Skeletal muscle cell (primary cell): Measurements from ENCODE around the gene USH1C.

Experiments
- DNase-seq: peaks from one replicate; pipeline ENCODE4 v3.0.0-alpha.2; 2010; ENCODE audit warnings: low read depth
- H3K4me3 ChIP-seq: 2 replicates; pipeline ENCODE4 v1.5.1; 2011; ENCODE audit warnings: low read depth, mild to moderate bottlenecking, control low read depth, low read length, moderate library complexity

USH1C gene

DNA sequence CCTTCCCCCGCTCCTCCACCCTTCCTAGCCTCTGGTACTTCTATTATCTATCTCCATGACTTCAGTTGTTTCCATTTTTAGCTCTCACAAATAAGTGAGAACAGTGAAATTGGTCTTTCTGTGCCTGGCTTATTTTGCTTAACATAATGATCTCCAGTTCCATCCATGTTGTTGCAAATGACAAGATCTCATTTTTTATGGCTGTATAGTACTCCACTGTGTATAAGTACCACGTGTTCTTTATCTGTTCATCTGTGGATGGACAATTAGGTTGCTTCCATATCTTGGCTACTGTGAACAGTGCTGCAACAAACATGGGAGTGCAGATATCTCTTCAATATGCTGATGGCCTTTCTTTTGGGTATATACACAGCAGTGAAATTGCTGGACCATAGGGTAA, 60.7 kb downstream of the USH1C start:
- H3K4me3 ChIP-seq: no peak overlapping the region
- no peak for DNase-seq

DNA sequence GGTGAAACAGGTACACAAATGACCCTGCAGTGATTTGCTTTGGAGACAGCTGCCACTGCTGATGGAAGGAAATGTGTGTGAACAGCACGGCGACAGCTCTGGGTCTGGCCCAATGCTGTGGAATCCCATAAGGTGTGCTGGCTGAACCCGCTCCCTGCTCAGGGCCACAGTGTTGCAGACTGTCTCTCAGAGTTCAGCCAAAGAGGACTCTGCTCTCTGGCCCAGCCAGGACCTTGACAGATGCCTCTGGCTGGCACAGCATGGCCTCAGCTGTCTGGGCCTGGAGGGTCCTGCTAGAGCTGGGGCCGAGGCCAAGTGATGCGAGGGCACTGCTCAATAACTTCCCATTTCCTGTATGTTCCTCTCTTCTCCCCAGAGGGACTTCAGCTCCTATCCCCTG, 62.3 kb downstream of the USH1C start:
- no peak overlapping the region for H3K4me3 ChIP-seq
- no peak for DNase-seq

DNA sequence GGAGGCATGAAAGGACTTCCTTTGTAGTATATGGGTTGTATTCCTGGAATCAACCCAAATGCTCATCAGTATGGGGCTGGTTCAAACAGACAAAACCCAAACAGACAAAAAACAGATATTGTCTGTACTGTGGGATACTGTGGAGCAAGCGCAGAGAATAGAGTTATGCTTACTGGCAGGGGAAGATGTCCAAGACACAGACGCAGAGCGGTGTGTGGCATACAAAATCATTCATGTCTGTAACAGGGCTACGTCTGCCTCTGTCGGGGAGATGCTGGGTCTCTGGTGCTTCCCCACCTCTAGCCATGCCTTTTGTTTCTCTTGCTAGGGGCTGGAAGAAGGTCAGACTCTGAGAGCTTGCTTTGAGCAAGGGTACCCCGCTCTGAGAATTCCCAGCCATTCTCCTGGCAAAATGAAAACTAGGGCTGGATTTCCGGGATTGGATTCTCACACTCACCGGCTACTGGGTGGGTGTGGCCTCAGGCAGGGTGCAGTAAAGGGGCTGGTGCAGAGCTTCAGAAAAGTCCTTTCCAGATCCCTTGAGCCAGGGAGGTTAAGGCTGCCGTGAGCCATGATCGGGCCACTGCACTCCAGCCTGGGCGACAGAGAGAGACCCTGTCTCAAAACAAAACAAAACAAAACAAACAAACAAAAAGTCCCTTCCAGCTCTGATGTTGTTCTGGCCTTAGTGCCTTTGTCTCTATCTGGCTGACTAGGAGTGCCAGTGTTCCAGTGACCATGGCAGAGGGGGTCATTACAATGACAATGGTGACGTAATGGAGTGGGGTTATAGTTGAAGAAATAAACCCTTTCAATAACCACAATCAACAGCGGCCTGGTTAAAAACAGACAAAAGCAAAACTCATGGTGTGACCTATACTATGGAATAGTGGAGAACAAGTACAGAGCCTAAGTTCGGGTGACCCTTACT, 64.7 kb downstream of the USH1C start:
- no peak for DNase-seq
- H3K4me3 ChIP-seq: no peak overlapping the region

DNA sequence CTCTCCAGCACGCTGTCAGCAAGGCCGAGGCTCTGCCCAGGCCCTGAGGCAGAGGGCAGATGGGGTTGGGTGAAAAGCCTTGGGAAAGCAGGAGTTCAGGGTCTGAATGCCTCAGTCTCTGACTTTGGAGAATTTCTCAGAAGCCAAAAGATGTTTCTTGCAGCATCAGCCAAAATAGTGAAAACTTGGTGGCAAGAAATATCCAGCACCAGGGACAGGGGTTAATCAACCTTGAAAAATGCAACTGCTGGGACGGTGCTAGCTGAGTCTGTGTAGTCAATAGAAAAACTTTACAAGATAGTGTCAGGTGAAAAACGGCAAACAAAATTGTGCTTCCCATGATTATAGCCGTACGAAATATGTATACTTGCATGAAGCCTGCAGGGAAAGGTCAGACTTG, 66.1 kb downstream of the USH1C start:
- no peak for DNase-seq
- H3K4me3 ChIP-seq: no peak overlapping the region

DNA sequence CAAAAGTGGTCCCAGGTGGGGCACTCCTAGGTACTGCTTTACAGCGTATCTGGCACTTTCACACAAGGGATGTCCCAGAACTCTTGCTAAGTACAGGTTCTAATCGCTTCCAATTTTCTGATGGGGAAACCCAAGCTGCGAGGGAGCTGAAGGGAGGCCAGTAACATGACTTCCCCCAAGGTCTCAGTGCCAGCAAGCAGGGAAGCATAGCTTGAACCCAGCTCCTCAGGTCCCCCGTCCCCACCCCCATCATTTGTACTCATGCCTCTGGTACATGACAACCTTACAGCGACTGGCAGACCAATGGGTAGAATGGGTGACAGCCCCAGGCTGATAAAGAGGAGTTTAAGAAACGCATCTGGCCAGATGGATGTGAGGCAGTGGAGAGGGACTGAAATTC, 66.9 kb downstream of the USH1C start:
- DNase-seq: no peak
- H3K4me3 ChIP-seq: no peak overlapping the region

DNA sequence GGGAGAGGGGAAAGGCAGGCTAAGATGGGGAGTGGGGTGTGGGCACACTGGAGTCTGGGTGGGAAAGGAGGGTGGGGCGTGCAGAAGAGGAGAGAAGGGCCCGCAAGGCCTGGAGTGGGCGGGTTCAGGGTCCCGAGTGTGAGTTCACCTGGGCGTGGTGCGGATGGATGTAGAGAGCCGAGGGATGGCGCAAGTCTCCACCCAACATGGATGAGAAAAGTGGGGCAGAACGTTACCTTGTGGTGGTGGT, 67.2 kb downstream of the USH1C start:
- H3K4me3 ChIP-seq: no peak overlapping the region
- DNase-seq: no peak

DNA sequence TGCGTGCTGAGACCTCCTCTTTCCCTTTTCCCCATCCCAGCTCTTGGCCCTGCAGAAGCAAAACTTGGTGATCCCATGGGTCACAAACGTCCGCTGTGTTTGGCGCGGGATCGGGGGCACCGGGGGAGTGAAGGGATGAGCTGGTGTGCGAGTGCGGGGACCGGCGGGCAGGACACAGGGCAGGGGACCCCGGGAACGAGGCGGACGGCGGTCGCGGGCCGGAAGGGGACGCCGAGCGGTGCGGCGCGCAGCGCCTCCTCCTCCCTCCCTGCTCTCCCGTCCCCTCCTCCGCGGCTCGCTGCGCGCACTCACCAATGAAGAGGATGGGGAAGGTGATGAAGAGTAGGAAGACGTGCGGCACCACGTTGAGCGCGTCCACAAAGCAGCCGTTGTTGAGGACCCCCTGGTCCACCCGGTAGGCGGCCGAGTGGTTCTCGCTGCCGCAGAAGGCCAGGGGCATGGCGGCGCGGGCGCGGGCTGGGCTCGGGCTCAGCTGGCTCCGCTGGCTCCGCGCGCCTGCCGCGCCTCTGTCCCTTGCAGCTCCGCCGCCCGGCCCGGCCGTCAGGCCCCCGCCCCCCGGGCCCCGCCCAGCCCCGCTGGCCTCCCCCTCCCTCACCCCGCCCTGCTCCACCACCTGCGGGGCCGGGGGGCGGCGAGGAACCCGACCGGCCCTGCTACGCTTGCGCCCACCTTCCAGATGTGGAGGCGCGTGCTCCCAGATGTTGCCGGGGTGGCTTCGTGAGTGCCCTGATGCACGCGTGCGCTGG, 67.7 kb downstream of the USH1C start, which contains the start of gene ABCC8:
ABCC8 (minus strand) TSS at position 529 of the 767 bp plus-strand sequence; CDS start at position 460, 69 bp downstream.
- H3K4me3 ChIP-seq: no peak within 1 kb of the TSS
- DNase-seq: no peak

DNA sequence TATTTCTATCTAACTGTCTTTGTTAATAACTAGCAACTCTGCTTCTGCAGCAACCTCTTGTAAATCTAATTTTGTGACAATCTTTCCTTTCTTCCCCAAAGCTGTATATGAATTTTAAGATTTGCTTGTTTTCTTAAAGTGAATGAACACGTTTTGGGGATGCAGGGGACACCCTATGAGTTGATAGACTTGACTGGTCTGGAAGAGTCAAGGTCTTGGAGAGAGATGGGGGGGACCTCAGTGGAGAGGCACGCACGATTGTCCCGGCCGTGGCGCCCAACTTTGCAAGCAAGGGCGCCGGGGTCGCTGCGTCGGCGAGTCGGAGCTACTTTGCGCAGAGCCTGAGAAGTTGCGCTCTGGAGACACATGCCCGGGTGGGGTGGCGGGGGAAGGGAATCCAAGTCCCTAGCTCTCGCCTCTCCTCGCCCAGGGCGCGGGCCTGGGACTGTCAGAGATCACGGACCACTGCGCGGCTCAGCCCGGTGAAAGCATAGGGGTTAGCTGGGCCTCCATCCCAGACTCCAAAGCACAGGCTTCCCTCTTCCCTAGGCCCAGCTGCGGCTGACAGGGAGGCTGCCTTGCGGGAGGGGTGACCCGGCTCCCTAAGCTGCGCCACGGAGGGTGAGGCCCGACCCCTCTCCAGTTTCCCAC, 68.4 kb downstream of the USH1C start:
- DNase-seq: no peak
- H3K4me3 ChIP-seq: no peak overlapping the region

DNA sequence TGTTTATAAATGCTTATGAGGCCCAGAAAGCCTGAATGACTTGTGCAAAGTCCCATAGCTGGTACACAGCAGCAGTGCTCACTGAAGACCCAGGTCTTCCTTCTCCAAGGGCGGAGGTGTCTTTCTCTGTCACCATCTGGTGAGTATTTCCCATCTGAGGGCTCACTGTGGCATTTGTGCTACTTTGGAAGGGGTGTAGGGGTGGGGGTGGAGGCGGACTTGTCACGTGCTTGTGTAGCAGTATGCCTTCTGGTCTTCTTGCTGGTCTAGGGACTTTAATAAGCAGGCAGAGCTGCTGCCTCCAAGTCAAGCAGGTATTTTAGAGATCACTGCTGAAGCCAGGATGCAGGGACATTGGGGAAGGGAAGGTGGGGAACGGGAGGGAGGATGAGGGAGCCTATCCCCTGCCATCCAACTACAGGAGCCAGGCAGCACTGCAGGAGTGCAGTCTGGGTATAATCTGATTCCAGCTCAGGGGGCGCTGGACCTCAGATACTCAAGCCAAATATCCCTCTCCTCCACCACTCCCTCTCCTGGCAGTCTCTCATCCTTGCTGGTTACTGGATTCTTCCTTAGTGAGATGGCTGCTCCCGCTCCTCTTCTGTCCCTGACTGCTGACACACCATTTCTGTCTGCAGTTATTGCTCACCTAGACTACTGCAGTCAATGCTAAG, 71.0 kb downstream of the USH1C start:
- no peak for DNase-seq
- H3K4me3 ChIP-seq: no peak overlapping the region

DNA sequence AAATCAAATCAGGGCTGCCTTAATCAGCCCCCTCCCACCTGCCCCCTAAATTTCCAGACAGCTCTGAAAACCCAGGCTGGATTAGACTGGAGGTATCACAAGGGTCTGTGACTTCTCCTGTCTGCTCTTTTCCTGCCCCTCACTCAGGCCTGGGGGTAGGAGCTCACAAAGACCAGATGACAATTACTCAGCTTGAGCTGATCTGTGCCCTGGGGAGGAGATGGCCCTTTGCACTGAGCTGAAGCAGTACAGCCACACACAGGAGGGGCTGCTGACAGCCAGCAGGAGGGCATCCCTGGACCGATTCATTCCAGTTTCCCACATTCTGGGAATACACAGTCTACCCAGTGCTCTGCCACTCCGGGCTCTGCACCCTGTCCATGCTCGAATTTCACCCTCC, 71.7 kb downstream of the USH1C start:
- H3K4me3 ChIP-seq: no peak overlapping the region

DNA sequence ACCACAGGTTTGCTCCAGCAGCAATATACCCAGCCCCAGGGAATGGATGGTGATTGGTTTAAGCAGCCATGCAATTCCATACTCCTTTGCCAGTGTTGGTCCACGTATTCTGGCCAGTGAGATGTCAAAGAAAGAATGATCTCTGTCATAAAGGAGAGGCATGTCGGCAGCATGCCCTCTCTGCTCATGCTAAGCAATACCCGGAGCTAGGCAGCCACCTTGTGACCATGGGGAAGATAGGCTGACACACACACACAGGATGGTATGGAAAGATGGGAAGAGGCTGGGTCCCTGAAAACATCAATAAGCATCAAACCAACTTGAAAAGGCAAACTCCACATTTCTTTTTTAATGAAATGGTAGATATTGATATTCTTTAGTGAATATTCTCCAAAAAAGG, 72.7 kb downstream of the USH1C start:
- no peak overlapping the region for H3K4me3 ChIP-seq
- no peak for DNase-seq

More for the DNA sequence above, 71.7 kb downstream of the USH1C start:
- DNase-seq: no peak

DNA sequence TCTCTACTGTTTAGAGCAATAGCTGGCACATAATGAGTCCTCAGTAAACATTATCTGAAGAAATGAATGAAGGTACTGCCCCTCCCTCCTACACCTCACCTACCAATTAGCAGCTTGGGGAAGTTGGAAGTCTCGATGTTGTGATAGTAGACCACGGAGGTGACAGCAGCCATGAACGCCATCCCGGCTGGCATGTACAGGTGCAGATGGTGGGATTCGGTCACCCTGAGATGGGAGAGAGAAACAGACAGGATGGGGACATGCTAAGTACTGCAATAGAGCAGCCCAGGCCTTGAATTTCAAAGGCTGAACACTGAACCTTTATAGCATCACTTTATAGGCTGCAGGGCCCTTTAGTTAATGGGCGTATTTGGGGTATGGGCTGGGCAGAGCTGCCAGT, 74.2 kb downstream of the USH1C start:
- DNase-seq: no peak
- no peak overlapping the region for H3K4me3 ChIP-seq

DNA sequence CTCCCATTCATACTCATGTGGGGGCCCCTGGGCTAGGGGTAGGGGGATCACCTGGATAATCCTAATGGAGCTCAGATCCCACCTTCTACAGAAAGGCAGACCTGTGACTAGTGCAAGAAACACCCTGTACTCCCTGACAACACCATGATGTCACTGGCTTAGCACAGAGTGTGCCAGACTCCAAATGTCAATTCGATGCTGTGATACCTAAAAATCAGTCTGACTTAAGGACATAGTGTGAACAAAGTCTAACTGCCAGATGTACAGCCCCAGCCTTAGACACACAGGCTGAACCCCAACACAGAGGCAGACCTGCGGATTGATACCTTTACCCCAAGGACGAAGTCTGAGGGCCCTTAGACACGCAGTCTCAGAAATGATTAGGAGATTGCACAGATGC, 76.1 kb downstream of the USH1C start:
- DNase-seq: no peak

DNA sequence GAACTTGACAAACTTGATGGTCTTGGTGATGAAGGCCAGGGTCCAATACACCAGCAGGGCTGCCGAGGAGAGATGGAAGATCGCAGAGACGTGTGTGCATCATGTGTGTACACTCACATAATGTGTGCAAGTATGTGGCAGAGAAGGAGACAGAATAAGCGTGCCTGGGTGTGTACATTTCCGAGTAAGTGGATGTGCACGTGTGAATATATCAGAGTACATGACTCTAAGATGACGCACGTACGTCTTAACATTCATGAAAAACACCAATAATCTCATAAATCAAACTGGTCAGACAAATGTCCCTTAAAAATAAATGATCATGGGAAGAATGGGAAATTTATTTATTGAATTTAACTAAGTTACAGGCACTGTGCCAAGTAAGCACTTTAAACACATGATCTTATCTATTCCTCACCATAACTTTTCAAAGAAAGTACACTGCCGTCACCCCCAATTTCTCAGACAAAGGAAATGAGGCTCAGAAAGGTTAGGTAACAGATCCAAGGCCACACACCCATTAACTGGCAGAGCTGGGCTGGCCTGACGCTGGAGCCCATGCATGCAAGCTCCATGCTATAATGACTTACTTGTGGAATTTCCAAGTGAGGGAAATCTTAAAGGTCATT, 80.6 kb downstream of the USH1C start:
- DNase-seq: no peak
- no peak overlapping the region for H3K4me3 ChIP-seq

More for the DNA sequence above, 76.1 kb downstream of the USH1C start:
- H3K4me3 ChIP-seq: no peak overlapping the region

DNA sequence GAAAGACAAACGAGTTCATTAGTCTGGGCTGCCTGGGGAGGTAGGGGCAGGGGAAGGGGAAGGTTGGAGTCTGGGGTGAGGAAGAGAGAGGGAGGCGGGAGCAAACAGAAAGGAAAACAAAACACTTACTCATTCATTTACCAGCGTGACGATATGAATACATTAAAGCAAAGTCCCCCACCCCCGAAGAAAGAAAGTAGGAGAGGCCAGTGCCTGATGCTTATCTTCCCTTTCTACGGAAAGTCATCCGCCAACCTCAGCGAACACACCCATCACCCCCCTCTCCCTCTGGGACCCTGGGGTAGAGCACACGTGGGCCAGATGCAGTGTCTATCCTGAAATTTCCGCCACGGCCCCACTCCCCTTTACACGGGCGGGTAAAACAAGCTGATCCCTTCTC, 81.3 kb downstream of the USH1C start:
- H3K4me3 ChIP-seq: no peak overlapping the region
- DNase-seq: no peak

DNA sequence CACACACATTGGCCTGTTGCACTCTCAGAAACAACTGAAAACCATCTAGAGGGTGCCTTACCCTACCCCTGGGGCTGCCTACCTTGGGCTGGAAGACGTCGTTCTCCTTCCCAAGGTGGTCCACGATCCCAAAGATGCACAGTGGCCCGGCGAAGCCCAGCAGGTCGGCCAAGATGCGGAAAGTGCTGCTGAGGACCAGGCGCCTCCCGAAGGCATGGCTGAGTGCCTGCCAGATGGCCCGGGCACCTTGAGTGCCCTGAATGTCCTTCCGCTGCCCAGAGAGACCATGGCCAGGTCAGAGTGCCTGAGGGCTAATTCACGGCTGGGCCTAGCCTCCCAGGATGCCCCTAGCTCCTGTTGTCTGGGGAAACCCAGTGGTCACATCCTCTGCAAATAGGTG, 83.8 kb downstream of the USH1C start:
- no peak overlapping the region for H3K4me3 ChIP-seq
- no peak for DNase-seq

DNA sequence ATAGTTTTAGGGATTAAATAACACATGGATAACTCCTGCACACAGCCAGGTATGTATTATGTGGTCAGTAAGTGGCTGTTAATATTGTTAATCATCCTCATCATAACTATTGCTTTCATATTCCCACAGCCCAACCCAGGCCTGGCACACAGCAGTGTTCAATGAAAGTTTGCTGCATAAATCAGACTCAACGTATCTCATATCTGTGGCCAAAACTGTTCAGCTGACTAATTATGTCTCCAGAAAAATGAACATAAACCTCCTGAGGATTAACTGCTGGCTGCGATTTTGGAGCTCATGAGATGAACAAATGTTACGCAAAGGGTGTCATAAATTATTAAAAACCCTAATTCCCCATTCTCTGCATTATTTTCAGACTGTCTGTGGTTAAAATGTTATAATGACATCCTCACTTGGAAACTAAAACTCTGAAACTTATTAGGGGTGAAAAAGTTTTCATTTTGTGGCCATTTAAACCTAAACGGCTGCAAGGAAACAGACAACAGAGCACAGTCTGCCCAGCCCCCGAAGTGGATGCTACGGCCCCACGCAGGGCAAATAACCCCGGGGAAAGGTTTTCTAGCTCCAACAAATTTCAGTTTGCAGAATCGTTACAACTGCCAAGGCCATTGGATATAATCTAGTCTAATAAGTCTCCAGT, 84.8 kb downstream of the USH1C start:
- no peak for DNase-seq
- H3K4me3 ChIP-seq: no peak overlapping the region

DNA sequence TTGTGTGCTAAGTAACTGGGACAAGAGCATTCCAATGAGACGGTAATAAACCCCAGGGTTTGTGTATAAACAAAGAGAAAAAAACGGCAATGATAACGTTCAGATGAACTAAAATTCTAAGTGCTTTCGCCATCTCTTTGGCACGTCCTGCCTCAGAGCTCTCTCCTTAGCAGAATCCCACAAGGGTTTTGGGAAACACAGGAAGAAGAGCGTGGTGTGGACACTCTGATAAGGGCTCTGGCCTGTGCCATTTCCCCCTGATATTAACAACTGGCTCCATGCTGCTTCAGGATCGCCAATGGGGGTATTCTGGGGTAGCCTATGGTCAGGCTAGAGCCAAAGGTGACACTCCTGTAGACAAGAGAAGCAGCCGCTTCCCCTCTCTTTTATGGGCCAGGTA, 85.9 kb downstream of the USH1C start:
- H3K4me3 ChIP-seq: no peak overlapping the region
- DNase-seq: no peak
